ENCODE results near the gene STK16.

Gene STK16

GRCh38 chr2:219205165-219205538 is 40.1 kb upstream of the STK16 start:
- H3K4me3 ChIP-seq (ENCODE audit: low read depth, low read length): no peak overlapping the region
- no peak for TF ChIP-seq CTCF (IDR thresholded peaks at IDR 0.05; ENCODE audit: control insufficient read depth, extremely low read depth, insufficient read depth)
- DNase-seq (ENCODE audit: low read depth): no peak

GRCh38 chr2:219205981-219206327 is 39.3 kb upstream of the STK16 start:
- peak overlapping the region; percentile 74 for H3K4me3 ChIP-seq (ENCODE audit: low read depth, low read length)
- DNase-seq (ENCODE audit: low read depth): no peak
- TF ChIP-seq CTCF (IDR thresholded peaks at IDR 0.05; ENCODE audit: control insufficient read depth, extremely low read depth, insufficient read depth): no peak

- H3K4me3 ChIP-seq (ENCODE audit: low read depth, low read length): peak within 1 kb of the TSS; percentile 74
- TF ChIP-seq CTCF (IDR thresholded peaks at IDR 0.05; ENCODE audit: control insufficient read depth, extremely low read depth, insufficient read depth): no peak
- DNase-seq (ENCODE audit: low read depth): peak; percentile 54
Observed at GRCh38 chr2:219206328-219207133, 38.7 kb upstream of the STK16 start, which contains the start of gene ZFAND2B. Gene ZFAND2B, plus strand, starts transcription at chr2:219206782. Its CDS starts 206 bp downstream, at chr2:219206988.

GRCh38 chr2:219207134-219207883 is 38.0 kb upstream of the STK16 start:
- no peak for DNase-seq (ENCODE audit: low read depth)
- peak overlapping the region; percentile 74 for H3K4me3 ChIP-seq (ENCODE audit: low read depth, low read length)
- TF ChIP-seq CTCF (IDR thresholded peaks at IDR 0.05; ENCODE audit: control insufficient read depth, extremely low read depth, insufficient read depth): no peak

- H3K4me3 ChIP-seq (ENCODE audit: low read depth, low read length): no peak overlapping the region; the same call in 1 of the 2 replicates
Observed at GRCh38 chr2:219207884-219208740, 37.2 kb upstream of the STK16 start.

More at GRCh38 chr2:219207884-219208740, 37.2 kb upstream of the STK16 start:
- DNase-seq (ENCODE audit: low read depth): no peak
- TF ChIP-seq CTCF (IDR thresholded peaks at IDR 0.05; ENCODE audit: control insufficient read depth, extremely low read depth, insufficient read depth): no peak

Measured in LNCaP clone FGC (cell line).